K562 (cell line): ENCODE data around the gene MAZ. TPM values are rescaled to one million over a fixed set of nuclear protein-coding genes. Genes with fewer than 3 reads are reported as not detected.

ENCODE experiments used
- BRCA1 ChIP-seq, 2 experiments: fragments of 450-650 bp in 1 of 2; sonication (generic) in 1 of 2; formaldehyde crosslinking in 1 of 2; IDR thresholded peaks; 2 replicates each; pipeline versions ENCODE4 v1.5.0 to v1.6.1; 2017 to 2020; ENCODE audit warnings: mild to moderate bottlenecking in 1 of 2, missing genetic modification reagents in 1 of 2
- MAFG ChIP-seq: fragments of 450-650 bp; conservative IDR thresholded peaks from 2 replicates; pipeline ENCODE4 v1.6.1; 2016; ENCODE audit warnings: missing genetic modification characterization, missing compliant biosample characterization
- ZC3H4 ChIP-seq: sonication (generic); formaldehyde crosslinking; IDR thresholded peaks from 2 replicates; pipeline ENCODE4 v1.9.0; 2021; ENCODE audit warnings: missing genetic modification reagents, borderline replicate concordance
- ZFPM2 ChIP-seq: fragments of 250-450 bp; sonication (Bioruptor Pico); IDR thresholded peaks from 2 replicates; pipeline ENCODE4 v1.5.1; 2022; ENCODE audit warnings: mild to moderate bottlenecking
- ZNF253 ChIP-seq: fragments of 250-450 bp; sonication (Bioruptor Pico); conservative IDR thresholded peaks from 2 replicates; pipeline ENCODE4 v1.6.1; 2021; ENCODE audit warnings: mild to moderate bottlenecking
- ZNF431 ChIP-seq: sonication (generic); formaldehyde crosslinking; IDR thresholded peaks from 2 replicates; pipeline ENCODE4 v1.8.0; 2022; ENCODE audit warnings: mild to moderate bottlenecking, missing genetic modification reagents
- polyA plus RNA-seq, 8 experiments: library from polyadenylated mRNA; depleted of rRNA in 4 of 8; stranded (reverse) in 5 of 8; unstranded in 3 of 8; fragments of >200 nt; fragmentation: Nextera tagmentation in 2 of 8; fragmentation: Illumina TruSeq in 1 of 8; extraction: Ambion mirVana in 2 of 8; extraction: Trizol in 1 of 8; gene quantifications; 2 replicates each; pipeline versions ENCODE4 v1.2.1 to v1.2.3, GENCODE V29; 2011 to 2014; ENCODE audit warnings: inconsistent platforms in 1 of 8, missing spikeins in 1 of 8
- total RNA-seq, 7 experiments: library from RNA; depleted of rRNA in 6 of 7; stranded (reverse); fragments of >200 nt in 6 of 7; fragmentation: Illumina TruSeq in 2 of 7; extraction: Trizol in 2 of 7; gene quantifications; 2 replicates each; pipeline versions ENCODE4 v1.2.1 to v1.2.3, GENCODE V29; 2011 to 2021; ENCODE audit warnings: low replicate concordance in 1 of 7
- TF ChIP-seq, protein P1 (sequence below): sonication (generic); formaldehyde crosslinking; IDR thresholded peaks from 2 replicates; pipeline ENCODE4 v1.4.0; 2020; ENCODE audit warnings: mild to moderate bottlenecking, missing genetic modification reagents
- TF ChIP-seq, protein P2 (sequence below): fragments of 250-450 bp; sonication (Bioruptor Pico); IDR thresholded peaks from 2 replicates; pipeline ENCODE4 v1.5.0; 2021; ENCODE audit warnings: mild to moderate bottlenecking, moderate library complexity
- TF ChIP-seq, protein P3 (sequence below): fragments of 450-650 bp; IDR thresholded peaks from 2 replicates; pipeline ENCODE4 v1.7.0; 2016; ENCODE audit warnings: borderline replicate concordance

Gene MAZ
- total and polyA plus RNA-seq, 9 of the 15 experiments (the other 6 are each of a cell fraction or from before 2014, with no cell fraction given), result 45.4 to 532 (median 250) TPM

DNA sequence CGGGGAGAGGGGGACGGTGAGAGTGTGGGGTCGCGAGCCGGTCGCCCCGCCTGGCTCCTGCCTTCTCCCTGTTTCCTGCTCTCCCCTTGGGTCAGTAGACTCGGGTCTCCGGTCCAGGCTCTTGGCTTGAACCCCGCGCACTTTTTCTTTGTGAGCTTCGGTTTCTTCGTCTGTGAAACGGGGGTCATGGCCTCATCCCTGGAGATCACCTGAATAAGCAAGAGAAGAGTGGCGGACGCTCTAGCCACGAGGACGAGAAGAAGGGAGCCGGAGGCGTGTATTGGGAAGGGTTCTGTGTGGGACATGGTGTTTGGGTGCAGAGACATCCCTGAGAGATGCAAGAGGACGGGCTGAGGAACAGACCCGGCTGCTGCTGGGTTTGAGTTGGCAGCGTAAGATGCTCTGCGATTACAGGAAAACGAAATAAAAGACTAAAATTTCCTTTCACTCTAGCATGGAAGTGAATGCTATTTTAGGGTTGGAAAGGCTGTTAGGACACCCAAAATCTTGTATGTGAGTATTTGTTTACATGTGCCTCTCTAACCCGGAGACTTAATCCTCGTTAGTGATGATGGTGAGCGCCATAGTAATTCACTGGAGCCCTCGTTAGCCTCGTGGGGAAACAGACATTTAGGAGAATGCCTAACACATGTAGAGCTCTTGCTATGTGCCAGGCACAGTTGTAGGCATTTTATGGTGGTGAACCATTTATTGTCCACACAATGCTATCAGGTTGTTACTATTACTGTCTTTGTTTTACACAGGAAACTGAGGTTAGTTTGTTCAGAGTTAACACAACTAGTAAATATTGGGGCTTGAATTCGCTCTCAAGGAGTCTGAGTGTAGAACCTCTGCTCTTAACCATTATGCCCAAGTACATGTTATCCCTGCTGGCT, 15.1 kb upstream of the MAZ start (continued):
- TF ChIP-seq, protein P1, sequence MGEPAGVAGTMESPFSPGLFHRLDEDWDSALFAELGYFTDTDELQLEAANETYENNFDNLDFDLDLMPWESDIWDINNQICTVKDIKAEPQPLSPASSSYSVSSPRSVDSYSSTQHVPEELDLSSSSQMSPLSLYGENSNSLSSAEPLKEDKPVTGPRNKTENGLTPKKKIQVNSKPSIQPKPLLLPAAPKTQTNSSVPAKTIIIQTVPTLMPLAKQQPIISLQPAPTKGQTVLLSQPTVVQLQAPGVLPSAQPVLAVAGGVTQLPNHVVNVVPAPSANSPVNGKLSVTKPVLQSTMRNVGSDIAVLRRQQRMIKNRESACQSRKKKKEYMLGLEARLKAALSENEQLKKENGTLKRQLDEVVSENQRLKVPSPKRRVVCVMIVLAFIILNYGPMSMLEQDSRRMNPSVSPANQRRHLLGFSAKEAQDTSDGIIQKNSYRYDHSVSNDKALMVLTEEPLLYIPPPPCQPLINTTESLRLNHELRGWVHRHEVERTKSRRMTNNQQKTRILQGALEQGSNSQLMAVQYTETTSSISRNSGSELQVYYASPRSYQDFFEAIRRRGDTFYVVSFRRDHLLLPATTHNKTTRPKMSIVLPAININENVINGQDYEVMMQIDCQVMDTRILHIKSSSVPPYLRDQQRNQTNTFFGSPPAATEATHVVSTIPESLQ (CRISPR knock-in tag), result no peak
- TF ChIP-seq ZC3H4 (CRISPR knock-in tag) (0 out of 2 replicates have a peak, but pooled peaks have one; percentile 67), ZNF253 (CRISPR knock-in tag) (no peak), ZNF431 (CRISPR knock-in tag) (0 out of 2 replicates have a peak, but pooled peaks have one; percentile 18), MAFG (tag) (no peak), ZFPM2 (CRISPR knock-in tag) (no peak), BRCA1 (IDR thresholded peaks at IDR 0.05) (no peak), BRCA1 (CRISPR knock-in tag; IDR thresholded peaks at IDR 0.05) (0 out of 2 replicates have a peak, but pooled peaks have one; percentile 72)
- TF ChIP-seq, protein P2, sequence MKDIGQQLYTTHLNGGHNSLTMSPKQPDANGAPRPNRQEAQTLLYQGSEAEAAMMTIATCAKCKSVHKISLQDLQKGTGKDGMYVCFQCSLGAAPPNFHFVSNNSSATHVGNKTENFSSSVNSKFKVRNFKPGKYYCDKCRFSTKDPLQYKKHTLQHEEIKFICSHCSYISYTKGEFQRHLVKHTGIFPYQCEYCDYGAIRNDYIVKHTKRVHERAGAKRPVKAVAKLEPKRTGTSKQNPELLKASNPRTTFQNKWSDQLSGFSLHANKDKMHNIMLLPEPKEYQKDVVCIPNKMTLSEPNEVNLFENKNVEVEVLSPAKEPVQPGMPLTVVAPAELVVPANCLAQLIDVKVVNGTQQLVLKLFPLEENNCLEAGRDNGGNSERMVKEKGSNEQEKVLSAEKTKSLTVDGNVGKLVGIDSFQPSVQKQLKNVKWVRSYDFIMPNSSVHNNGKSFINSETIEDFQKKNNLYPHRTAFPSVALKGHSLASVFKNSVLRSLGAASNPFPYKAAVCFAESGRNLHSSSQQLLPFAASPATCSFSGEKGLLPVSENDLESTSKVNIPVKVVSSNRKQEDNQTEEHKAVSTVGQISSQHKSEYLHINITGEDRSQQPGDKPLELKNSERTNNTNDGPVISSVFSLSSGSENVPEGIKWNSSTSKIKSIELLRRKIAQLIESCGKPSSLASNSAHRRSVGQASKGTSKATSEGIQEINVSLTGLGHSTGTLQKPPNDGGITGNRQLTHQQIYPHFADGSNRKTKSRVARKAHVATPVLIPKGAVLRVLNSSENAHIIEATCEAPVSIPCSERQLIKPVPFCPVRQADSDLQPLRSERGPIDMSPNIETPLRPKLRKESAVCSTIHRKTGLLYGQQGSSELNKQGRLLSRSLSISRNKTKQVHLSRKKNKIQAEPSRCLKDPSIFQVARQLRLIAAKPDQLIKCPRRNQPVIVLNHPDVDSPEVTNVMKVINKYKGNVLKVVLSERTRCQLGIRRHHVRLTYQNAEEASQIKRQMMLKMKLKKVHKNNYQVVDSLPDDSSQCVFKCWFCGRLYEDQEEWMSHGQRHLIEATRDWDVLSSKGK, result no peak
- TF ChIP-seq, protein P3, sequence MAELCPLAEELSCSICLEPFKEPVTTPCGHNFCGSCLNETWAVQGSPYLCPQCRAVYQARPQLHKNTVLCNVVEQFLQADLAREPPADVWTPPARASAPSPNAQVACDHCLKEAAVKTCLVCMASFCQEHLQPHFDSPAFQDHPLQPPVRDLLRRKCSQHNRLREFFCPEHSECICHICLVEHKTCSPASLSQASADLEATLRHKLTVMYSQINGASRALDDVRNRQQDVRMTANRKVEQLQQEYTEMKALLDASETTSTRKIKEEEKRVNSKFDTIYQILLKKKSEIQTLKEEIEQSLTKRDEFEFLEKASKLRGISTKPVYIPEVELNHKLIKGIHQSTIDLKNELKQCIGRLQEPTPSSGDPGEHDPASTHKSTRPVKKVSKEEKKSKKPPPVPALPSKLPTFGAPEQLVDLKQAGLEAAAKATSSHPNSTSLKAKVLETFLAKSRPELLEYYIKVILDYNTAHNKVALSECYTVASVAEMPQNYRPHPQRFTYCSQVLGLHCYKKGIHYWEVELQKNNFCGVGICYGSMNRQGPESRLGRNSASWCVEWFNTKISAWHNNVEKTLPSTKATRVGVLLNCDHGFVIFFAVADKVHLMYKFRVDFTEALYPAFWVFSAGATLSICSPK, result 0 out of 2 replicates have a peak, but pooled peaks have one; percentile 29
